Effector memory CD4-positive, alpha-beta T cell (primary cell): ENCODE results near the gene SEPTIN1.
A peak's percentile ranks its signal among the peaks of the same experiment; 100 is the strongest.

Experiments
- DNase-seq, 3 donors: peaks; one replicate each; pipeline ENCODE4 v3.0.0-alpha.2; 2020
- H3K27ac ChIP-seq: 2 replicates; pipeline ENCODE4 v1.7.0; 2013; ENCODE audit warnings: mild to moderate bottlenecking, low read length, moderate library complexity; ENCODE audit not compliant: insufficient read depth, poor library complexity, severe bottlenecking
- H3K27me3 ChIP-seq: replicated peaks from 2 replicates; pipeline ENCODE4 v1.7.0; 2013; ENCODE audit warnings: mild to moderate bottlenecking, low read length; ENCODE audit not compliant: insufficient read depth, control insufficient read depth, poor library complexity, severe bottlenecking
- H3K36me3 ChIP-seq: 2 replicates; pipeline ENCODE4 v1.7.0; 2013; ENCODE audit warnings: mild to moderate bottlenecking, low read length, moderate library complexity; ENCODE audit not compliant: control insufficient read depth, insufficient read depth
- H3K4me1 ChIP-seq: 2 replicates; pipeline ENCODE4 v1.7.0; 2013; ENCODE audit warnings: low read length, mild to moderate bottlenecking; ENCODE audit not compliant: control insufficient read depth, insufficient read depth, poor library complexity, severe bottlenecking
- H3K4me3 ChIP-seq: 2 replicates; pipeline ENCODE4 v1.7.0; 2013; ENCODE audit warnings: low read length, low read depth, mild to moderate bottlenecking; ENCODE audit not compliant: insufficient read depth, poor library complexity, severe bottlenecking
- H3K9me3 ChIP-seq: 2 replicates; pipeline ENCODE4 v1.7.0; 2013; ENCODE audit warnings: mild to moderate bottlenecking, low read length, moderate library complexity; ENCODE audit not compliant: control insufficient read depth
- total RNA-seq, 3 donors: gene quantifications; one replicate each; lab custom pipeline; 2026; lab: John Stamatoyannopoulos, UW

SEPTIN1 gene
- total RNA-seq, result 135 to 155 (median 141) reads per million in 3 donors

DNA sequence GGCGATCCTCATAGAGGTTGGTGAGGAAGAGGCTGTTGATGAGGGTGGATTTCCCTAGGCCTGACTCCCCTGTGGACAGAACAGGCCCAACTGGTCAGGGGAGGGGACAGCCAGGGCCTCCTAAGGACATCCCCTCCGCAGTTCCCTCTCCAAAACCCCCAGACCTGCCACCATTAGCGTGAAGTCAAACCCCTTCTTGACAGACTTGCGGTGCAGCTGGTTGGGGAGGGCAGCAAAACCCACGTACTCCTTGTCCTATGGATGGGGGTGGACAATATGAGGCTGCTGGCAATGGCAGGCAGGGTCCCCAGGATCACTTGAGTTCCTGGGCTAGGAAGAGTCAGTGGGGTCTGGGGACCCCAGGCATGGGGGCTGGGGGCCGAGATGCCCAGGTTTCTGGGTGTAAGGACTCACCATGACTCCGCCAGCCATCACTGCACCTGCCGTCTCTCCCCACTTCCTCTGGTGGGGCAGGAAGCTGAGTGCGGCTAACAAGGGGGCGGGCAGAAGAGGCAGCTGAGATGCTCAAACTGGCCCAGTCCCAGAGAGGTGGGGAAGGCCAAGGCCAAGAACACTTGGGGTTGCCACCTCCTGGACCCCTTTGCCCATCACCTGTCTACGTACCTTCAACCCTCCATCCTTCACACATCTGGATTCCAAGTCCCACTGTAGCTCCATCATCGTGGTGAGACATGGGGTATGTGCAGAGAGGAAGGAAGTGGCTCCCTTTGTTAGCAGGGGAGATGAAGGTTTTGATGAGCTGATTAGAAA is at the start of gene SEPTIN1:
SEPTIN1 (minus strand) TSS at position 451 of the 771 bp plus-strand sequence; CDS start at position 432, 19 bp downstream.
- peak; percentile 61 to 69 (median 66) for DNase-seq
- no peaks in the 10 kb centered on the region for H3K36me3 ChIP-seq
- H3K4me1 ChIP-seq, result peaks cover 58% of the 10 kb centered on the region
- H3K4me3 ChIP-seq, result peak within 1 kb of the TSS; percentile 54
- H3K9me3 ChIP-seq, result no peaks in the 10 kb centered on the region
- H3K27ac ChIP-seq, result peak within 1 kb of the TSS; percentile 100
- H3K27me3 ChIP-seq, result no peaks in the 10 kb centered on the region

- H3K27ac ChIP-seq, result peak overlapping the region; percentile 54
- H3K9me3 ChIP-seq, result no peaks in the 10 kb centered on the region
- no peak overlapping the region for H3K4me3 ChIP-seq
- H3K27me3 ChIP-seq, result no peaks in the 10 kb centered on the region
- H3K4me1 ChIP-seq, result peaks cover 7% of the 10 kb centered on the region
- DNase-seq, result peak in 1 of 3 donors; percentile 11
- H3K36me3 ChIP-seq, result no peaks in the 10 kb centered on the region
Observed at GRCh38 chr16:30430428-30430970, 48.1 kb upstream of the SEPTIN1 start.

DNA sequence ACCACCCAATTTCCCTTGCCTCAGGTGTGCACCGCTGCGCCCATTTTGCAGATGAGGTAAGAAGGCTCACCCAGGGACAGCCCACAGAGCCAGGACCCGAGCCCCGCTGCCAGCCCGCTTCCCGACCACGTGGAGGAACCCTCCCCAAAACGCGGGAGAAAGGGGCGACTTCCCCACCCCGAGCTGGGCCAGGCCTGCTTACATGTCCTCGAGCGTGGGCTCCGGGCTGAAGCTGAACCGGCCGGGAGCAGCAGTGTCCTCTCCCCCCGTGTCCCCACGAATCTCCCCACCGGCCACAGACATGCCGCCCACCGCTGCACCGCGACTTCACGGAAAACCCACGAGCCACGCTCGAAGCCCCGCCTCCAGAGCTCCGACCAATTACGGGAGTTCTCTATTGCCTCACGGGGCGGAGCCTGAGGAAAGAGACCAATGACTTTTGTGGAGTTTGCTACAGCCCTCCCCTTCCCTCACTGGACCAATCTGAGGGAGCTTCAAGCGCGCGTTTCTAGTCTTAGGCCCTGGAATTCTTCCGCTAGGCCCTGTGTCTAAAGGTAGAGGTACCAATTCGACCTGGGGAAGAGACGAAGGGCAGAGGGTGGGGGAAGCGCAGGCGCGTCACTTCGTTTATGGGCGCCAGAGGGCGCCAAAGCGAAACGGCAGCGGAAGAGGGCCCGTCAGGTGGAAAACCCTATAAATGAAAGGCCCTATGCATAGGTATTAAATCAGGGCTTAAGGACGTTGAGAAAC is 47.5 kb upstream of the SEPTIN1 start, which contains the start of gene DCTPP1:
DCTPP1 (minus strand) TSS at position 353 of the 750 bp plus-strand sequence; CDS start at position 303, 50 bp downstream.
- Histone ChIP-seq H3K4me1 (peaks cover 7% of the 10 kb centered on the region), H3K27me3 (no peaks in the 10 kb centered on the region), H3K36me3 (no peaks in the 10 kb centered on the region), H3K27ac (peak within 1 kb of the TSS; percentile 71), H3K9me3 (no peaks in the 10 kb centered on the region), H3K4me3 (peak within 1 kb of the TSS; percentile 64)
- peak; percentile 93 to 96 (median 94) for DNase-seq

DNA sequence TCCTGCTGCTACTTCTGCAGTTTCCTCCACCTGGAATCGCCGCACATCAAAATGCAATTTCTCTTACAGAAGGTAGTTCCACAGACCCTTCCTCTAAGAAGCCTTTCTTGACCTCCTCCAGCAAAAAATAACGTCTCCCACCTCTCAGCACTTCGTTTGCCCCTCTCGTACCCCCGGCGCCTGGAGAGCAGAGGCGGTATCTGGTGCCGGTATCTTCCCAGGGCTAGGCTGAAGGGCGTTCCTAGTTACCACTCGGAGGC is 47.0 kb upstream of the SEPTIN1 start:
- no peak for DNase-seq
- Histone ChIP-seq H3K9me3 (no peaks in the 10 kb centered on the region), H3K4me1 (peaks cover 7% of the 10 kb centered on the region), H3K27me3 (no peaks in the 10 kb centered on the region), H3K27ac (peak overlapping the region; percentile 71), H3K36me3 (peaks cover 4% of the 10 kb centered on the region), H3K4me3 (peak overlapping the region; percentile 64)

DNA sequence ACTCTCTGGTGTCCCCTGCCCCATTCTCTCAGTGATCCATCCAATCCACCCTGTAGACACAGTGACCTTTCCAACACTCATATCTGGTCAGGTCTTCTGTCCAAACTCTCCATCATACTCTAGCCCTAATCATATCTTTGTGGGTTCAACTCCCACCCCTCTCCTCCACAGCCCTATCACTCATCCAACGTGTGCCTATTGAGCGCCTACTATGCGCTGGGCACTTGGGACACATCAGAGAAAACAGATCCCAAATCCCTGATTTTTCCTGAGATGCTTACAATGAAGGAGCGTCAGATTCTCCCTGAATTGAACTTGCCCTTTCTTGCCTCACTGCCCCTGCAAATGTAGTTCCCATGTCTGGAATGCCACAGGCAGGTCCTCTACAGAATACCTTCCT is 45.7 kb upstream of the SEPTIN1 start:
- Histone ChIP-seq H3K36me3 (peaks cover 15% of the 10 kb centered on the region), H3K27ac (no peak overlapping the region), H3K4me3 (no peak overlapping the region), H3K27me3 (no peaks in the 10 kb centered on the region), H3K4me1 (peaks cover 7% of the 10 kb centered on the region), H3K9me3 (no peaks in the 10 kb centered on the region)
- no peak for DNase-seq

DNA sequence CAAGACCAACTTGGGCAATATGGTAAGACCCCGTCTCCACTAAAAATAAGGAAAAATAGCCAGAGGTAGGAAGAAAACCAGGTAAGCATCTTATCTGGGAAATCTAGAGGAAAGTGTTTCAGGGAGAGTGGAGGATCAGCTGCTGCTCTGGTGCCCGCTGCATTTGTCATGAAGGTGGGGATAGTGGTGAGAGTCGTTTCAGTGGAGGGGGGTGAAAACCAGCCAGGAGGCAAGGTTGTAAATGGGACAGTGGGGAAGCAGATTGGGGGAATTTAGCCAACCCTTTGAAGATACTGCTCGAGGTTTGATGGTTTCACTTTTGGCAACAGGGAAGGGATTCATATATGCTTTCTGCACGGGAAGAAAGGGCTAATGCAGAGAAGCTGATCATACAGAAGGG is 38.6 kb upstream of the SEPTIN1 start:
- no peak for DNase-seq
- Histone ChIP-seq H3K9me3 (no peaks in the 10 kb centered on the region), H3K27ac (no peak overlapping the region), H3K36me3 (peaks cover 22% of the 10 kb centered on the region), H3K4me1 (peaks cover 10% of the 10 kb centered on the region), H3K27me3 (no peaks in the 10 kb centered on the region), H3K4me3 (no peak overlapping the region)

- Histone ChIP-seq H3K4me3 (peak overlapping the region; percentile 78), H3K27ac (peak overlapping the region; percentile 68), H3K9me3 (no peaks in the 10 kb centered on the region), H3K4me1 (peaks cover 10% of the 10 kb centered on the region), H3K36me3 (peaks cover 10% of the 10 kb centered on the region), H3K27me3 (no peaks in the 10 kb centered on the region)
- no peak for DNase-seq
Observed at GRCh38 chr16:30418350-30419181, 36.2 kb upstream of the SEPTIN1 start.

- no peaks in the 10 kb centered on the region for H3K27me3 ChIP-seq
- H3K4me3 ChIP-seq, result peak overlapping the region; percentile 78
- peaks cover 6% of the 10 kb centered on the region for H3K36me3 ChIP-seq
- H3K27ac ChIP-seq, result peak overlapping the region; percentile 68
- H3K4me1 ChIP-seq, result peaks cover 10% of the 10 kb centered on the region
- no peaks in the 10 kb centered on the region for H3K9me3 ChIP-seq
- peak; percentile 75 to 82 (median 79) for DNase-seq
Observed at GRCh38 chr16:30417529-30418349, 35.4 kb upstream of the SEPTIN1 start.
